Left cardiac atrium (tissue), 4 donors: Measurements from ENCODE around the gene ZNF638. TPM values are rescaled to one million over a fixed set of nuclear protein-coding genes. Genes with fewer than 3 reads are reported as not detected.
"Not testable (repeated sequence)": the region's sequence is repeated elsewhere in the genome, so short reads cannot be mapped to it uniquely, and the experiment has no call there.

Experiments used
- ATAC-seq, 2 donors: fragments of 200-7000 bp; cut with Tn5 transposase; one replicate each; pipeline ENCODE4 v1.9.1; 2020; ENCODE audit warnings: mild to moderate bottlenecking in 2 of 2, moderate library complexity in 2 of 2
- DNase-seq: peaks from one replicate; pipeline ENCODE4 v3.0.0-alpha.2; 2020
- intact Hi-C, 2 donors: fragments of 100-400 bp; cut with DNase I; formaldehyde crosslinking; loops; one replicate each; pipeline versions ENCODE4 v1.14.1 to v1.15.1; 2022 to 2023
- total RNA-seq, 2 donors: library from RNA; stranded (reverse); fragmentation: NEBNext Ultra II Directional; extraction: Animal tissue kit (Norgen Biotek cat#: 25700); gene quantifications; one replicate each; pipeline ENCODE4 v1.2.1, GENCODE V29; 2021
- donor health status: DM: no; HTN: yes; CAD: no.
- donor health status: DM: no; HTN: yes; CAD: no; lungs with severe emphysema.
- donor health status: DM: yes; HTN: yes; CAD: no.
- donor health status: Dilated cardiomyopathy.

Gene ZNF638
- total RNA-seq, 2 donors from 2014 or later = 68.7 to 72.8 TPM

- DNase-seq = peak; percentile 22
- ATAC-seq, intact Hi-C loops: not testable (repeated sequence)
Observed at GRCh38 chr2:71331331-71331580, 326 bp upstream of the ZNF638 start.

- no peak for ATAC-seq
- intact Hi-C loops = loop anchor here in 1 of 2 donors (1.0 kb wide), 1 partner anchor 108 kb away; no protein-coding TSS in a partner anchor
- no peak for DNase-seq
Observed at GRCh38 chr2:71332435-71332796, 834 bp downstream of the ZNF638 start.

- ATAC-seq (no peak), DNase-seq (no peak)
- intact Hi-C loops = no loop called here
Observed at GRCh38 chr2:71333619-71334018, 2.0 kb downstream of the ZNF638 start.

GRCh38 chr2:71336384-71336783, 4.8 kb downstream of the ZNF638 start:
- DNase-seq (no peak), ATAC-seq (no peak)
- intact Hi-C loops = no loop called here

- no peak for DNase-seq
- intact Hi-C loops = no loop called here
- ATAC-seq = peak in 1 of 2 donors; percentile 65
Observed at GRCh38 chr2:71336802-71337201, 5.2 kb downstream of the ZNF638 start.

GRCh38 chr2:71337776-71338175, 6.2 kb downstream of the ZNF638 start:
- ATAC-seq = no peak
- DNase-seq = no peak
- intact Hi-C loops = no loop called here

- no peak for ATAC-seq
- no peak for DNase-seq
- intact Hi-C loops = no loop called here
Observed at GRCh38 chr2:71339685-71340084, 8.1 kb downstream of the ZNF638 start.

GRCh38 chr2:71340176-71340575, 8.6 kb downstream of the ZNF638 start:
- intact Hi-C loops = no loop called here

GRCh38 chr2:71341645-71342044, 10.1 kb downstream of the ZNF638 start:
- intact Hi-C loops = no loop called here

More at GRCh38 chr2:71340176-71340575, 8.6 kb downstream of the ZNF638 start:
- ATAC-seq (no peak), DNase-seq (no peak)

GRCh38 chr2:71346065-71346464, 14.5 kb downstream of the ZNF638 start:
- DNase-seq (no peak), ATAC-seq (no peak)
- intact Hi-C loops = no loop called here

More at GRCh38 chr2:71341645-71342044, 10.1 kb downstream of the ZNF638 start:
- ATAC-seq (no peak), DNase-seq (no peak)

- intact Hi-C loops = no loop called here
- ATAC-seq (no peak), DNase-seq (no peak)
Observed at GRCh38 chr2:71347517-71347916, 15.9 kb downstream of the ZNF638 start.

GRCh38 chr2:71348302-71348701, 16.7 kb downstream of the ZNF638 start:
- ATAC-seq (no peak), DNase-seq (no peak)
- intact Hi-C loops = no loop called here

- no peak for DNase-seq
Observed at GRCh38 chr2:71353248-71353647, 21.7 kb downstream of the ZNF638 start.

GRCh38 chr2:71358931-71359671, 27.5 kb downstream of the ZNF638 start:
- DNase-seq = no peak
- intact Hi-C loops = no loop called here
- ATAC-seq = peak in 1 of 2 donors; percentile 84

More at GRCh38 chr2:71353248-71353647, 21.7 kb downstream of the ZNF638 start:
- intact Hi-C loops = no loop called here
- ATAC-seq = no peak

GRCh38 chr2:71360434-71360975, 28.9 kb downstream of the ZNF638 start:
- ATAC-seq (no peak), DNase-seq (no peak)
- intact Hi-C loops = no loop called here

GRCh38 chr2:71361631-71362030, 30.0 kb downstream of the ZNF638 start:
- intact Hi-C loops = no loop called here
- DNase-seq = no peak
- no peak for ATAC-seq

GRCh38 chr2:71362447-71362846, 30.9 kb downstream of the ZNF638 start:
- intact Hi-C loops = no loop called here
- ATAC-seq (no peak), DNase-seq (no peak)

GRCh38 chr2:71370015-71370414, 38.4 kb downstream of the ZNF638 start:
- ATAC-seq = no peak
- intact Hi-C loops = no loop called here
- DNase-seq = no peak

- intact Hi-C loops = no loop called here
- no peak for ATAC-seq
- DNase-seq = no peak
Observed at GRCh38 chr2:71372042-71372441, 40.5 kb downstream of the ZNF638 start.

GRCh38 chr2:71379086-71379485, 47.5 kb downstream of the ZNF638 start:
- DNase-seq (no peak), ATAC-seq (peak in 1 of 2 donors; percentile 80)
- intact Hi-C loops = no loop called here

- ATAC-seq (no peak), DNase-seq (no peak)
- intact Hi-C loops = no loop called here
Observed at GRCh38 chr2:71380665-71381064, 49.1 kb downstream of the ZNF638 start.
